HS-27A (cell line): ENCODE data around the gene DOCK10.
"Not testable (repeated sequence)": the region's sequence is repeated elsewhere in the genome, so short reads cannot be mapped to it uniquely, and the experiment has no call there.

Experiments used
- DNase-seq: peaks from one replicate; pipeline ENCODE4 v3.0.0-alpha.2; 2012; ENCODE audit warnings: low read depth, missing footprints

The DOCK10 gene

GRCh38 chr2:224946895-224947294 is 95.4 kb downstream of the DOCK10 start:
- DNase-seq: no peak

DNA sequence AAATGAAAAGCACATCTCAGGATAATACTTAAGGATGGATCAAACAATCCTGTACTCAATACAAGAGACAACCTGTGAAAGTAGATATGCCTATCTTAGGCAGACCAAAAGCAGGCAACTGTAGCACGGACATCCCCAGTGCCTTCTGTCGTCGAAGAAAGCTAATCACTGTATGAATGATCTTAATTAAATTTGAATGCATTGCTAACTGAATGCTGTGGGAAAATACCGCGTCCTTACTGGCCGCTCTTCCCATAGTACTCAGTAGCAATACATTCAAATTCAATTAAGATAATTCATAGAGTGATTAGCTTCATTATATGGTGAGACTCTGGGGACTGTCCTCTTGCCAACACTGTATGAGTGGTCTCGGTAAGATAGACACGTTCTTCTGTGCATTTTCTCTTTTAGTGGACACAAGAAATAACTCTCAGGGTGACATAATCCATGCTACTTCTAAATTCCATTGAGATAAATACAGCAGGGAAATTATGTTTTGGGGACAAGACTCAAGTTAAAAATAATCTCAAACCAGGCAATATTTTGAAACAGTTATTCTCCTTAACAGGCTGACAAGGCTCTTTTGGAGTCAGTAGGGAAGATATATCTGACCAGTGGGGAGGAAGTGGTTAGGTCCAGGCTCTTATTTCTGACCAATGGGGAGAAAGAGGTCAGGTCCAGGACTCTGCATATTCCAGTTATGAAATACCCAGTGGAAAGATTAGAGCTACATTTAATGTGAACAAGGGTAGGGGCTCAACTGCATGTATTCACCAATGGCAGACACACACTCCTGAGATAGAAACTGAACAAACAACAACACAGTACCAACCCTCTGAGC is 97.3 kb downstream of the DOCK10 start:
- no peak for DNase-seq

GRCh38 chr2:224943601-224944041 is 98.6 kb downstream of the DOCK10 start:
- DNase-seq: not testable (repeated sequence)

GRCh38 chr2:224941960-224942359 is 100.3 kb downstream of the DOCK10 start:
- DNase-seq: no peak

DNA sequence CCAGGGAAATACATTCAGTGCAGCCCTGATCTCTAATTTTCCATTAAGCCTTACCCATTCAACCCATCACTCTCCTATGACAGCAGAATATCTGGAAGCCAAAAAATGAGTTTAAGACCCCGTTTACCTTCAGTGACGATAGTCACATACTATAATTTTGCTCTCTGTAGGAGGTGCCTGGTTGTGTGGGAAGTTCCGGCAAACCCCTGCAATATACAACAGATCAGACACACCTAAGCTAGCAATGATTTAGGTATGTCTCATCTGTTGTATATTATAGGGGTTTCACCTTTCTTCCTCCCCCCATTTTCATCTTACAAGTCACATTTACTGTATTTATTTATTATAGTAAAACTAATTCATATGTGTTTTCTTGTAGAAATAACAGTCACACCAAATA is 101.7 kb downstream of the DOCK10 start:
- no peak for DNase-seq

GRCh38 chr2:224938651-224939182 is 103.6 kb downstream of the DOCK10 start:
- DNase-seq: no peak

- DNase-seq: no peak
Measured at GRCh38 chr2:224937887-224938286, 104.4 kb downstream of the DOCK10 start.

DNA sequence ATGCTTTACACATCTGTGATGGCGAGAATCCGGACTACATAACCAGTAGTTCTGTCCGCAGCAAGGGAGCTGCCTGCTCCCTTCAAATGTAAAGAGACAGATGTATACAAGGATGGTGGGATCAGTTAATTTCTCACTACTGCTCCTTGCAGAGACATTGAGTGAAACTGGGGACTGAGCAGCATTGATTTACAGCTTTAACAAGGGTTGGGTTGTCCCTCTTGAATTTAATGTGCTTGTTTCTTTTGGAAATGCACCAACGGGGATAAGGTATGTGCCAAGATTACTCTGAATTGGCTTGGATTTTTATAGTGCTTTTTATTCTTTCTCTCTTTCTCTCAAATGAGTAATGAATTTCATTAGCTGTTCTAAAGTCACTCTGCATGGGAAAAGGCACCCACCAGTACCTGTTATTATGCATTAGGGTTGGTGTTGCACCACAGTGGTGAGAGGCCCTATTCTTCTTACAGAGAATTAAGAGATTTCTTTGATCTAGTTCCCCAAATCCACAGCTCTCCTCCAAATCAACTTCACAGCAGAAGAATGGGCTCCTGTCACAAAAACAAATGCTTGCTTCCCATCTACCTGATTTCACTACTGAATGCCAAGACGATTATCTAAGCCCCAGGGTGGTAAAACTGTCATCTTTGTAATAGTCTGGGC is 107.6 kb downstream of the DOCK10 start:
- DNase-seq: no peak

DNA sequence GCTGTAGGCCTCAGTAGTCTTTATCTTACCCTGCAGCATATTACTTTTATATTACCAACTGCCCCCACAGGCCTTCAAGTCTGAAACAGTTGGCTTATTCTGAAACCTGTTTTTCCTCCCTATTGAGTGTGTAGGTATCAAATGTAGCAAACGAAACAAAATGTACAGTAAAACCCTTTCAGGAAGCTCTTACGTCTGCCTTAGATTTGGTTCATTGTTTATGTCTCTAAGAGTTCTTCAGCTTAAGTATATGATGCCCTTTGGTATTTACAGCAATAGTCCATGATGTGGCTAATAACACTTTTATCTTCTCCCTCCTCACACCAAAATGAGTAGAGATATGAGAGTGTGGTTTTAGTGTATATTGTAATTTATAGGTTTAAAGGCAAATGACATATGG is 108.8 kb downstream of the DOCK10 start:
- no peak for DNase-seq

GRCh38 chr2:224932522-224932921 is 109.7 kb downstream of the DOCK10 start:
- no peak for DNase-seq

- no peak for DNase-seq
Measured at GRCh38 chr2:224931956-224932355, 110.3 kb downstream of the DOCK10 start.

- DNase-seq: no peak
Measured at GRCh38 chr2:224930990-224931389, 111.3 kb downstream of the DOCK10 start.

DNA sequence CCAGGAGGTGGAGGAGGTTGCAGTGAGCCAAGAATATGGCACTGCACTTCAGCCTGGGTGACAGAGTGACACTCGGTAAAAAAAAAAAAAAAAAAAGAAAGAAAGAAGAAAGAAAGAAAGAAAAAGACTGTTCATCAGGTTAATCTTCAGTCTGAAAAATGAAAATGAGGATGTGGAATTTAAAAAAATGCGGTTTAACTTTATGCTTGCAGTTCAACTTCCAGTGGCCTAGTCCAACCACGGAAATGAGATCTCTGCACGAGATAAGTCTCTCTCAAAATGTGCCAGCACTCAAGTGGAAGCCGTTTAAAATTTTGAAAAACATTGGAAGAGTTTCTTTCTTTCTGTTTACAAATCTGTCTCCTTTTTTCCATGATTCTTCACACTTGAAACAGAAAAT is 112.1 kb downstream of the DOCK10 start:
- DNase-seq: no peak

GRCh38 chr2:224929512-224929911 is 112.8 kb downstream of the DOCK10 start:
- DNase-seq: no peak

GRCh38 chr2:224927646-224928173 is 114.6 kb downstream of the DOCK10 start:
- no peak for DNase-seq

DNA sequence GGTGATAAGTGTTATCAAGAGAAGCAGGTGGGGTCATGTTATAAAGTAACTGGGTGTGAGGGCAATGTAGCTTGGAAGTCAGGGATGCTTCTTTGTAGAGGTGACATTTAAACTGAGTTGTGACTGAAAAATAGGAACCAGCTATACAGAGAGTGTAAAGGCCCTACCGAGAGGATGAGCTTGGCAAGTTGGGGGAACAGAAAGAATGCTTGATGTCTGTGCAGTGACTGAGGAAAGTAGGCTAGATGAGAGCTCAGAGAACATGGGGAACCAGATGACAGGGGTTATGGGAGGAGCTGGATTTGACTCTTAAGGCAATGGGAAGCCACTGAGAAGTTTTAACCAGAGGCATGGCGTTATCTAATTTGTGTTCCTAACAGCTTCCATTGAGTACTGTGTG is 115.3 kb downstream of the DOCK10 start:
- DNase-seq: no peak

DNA sequence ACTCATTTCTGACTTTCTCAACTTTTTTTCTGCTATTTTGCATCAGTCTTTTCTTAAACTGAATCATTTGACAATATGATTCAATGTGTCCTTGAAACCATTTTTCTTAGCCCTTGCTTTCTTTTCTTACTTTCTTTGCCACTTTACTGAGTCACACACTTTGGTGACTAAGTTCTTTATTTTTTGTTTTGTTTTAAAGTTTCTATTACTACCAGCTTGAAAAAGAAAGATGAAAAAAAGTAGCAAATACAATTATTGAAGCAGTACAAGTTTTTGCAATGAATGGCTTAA is 116.5 kb downstream of the DOCK10 start:
- DNase-seq: no peak

GRCh38 chr2:224925061-224925809 is 117.0 kb downstream of the DOCK10 start:
- no peak for DNase-seq

- DNase-seq: no peak
Measured at GRCh38 chr2:224924631-224925030, 117.6 kb downstream of the DOCK10 start.

DNA sequence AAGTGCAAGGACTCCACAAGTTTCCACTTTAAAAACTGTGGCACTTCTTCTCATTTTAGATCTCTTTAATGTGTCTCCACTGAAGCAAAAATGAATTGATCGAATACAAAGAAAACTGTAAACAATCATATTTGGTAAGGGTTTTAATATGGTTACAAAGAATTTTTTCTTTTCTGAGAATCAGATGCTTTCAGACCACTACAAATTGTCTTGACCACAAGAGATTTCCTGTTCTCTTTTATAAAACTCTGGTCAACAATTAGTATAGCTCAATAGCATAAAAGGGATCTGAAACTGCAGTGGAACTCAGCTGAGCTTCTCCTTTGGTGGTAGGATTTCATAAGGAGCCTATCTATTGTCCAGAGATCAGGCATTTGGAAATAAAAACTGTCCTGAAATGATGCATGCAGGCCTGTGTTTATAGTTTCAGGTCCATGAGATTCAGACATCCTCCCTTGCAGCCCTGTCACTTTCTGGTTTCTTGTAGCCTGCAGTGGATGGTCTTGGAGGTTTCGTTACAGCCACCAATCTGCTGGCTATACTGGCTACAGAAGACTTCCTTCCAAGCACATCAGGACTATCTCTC is 120.0 kb downstream of the DOCK10 start:
- DNase-seq: no peak

GRCh38 chr2:224919472-224920110 is 122.7 kb downstream of the DOCK10 start:
- DNase-seq: no peak
